ENCODE data around the gene SFMBT1.
"Not testable (repeated sequence)": the region's sequence is repeated elsewhere in the genome, so short reads cannot be mapped to it uniquely, and the experiment has no call there.

The SFMBT1 gene

GRCh38 chr3:53035825-53036619 lies 9.9 kb downstream of the SFMBT1 start:
- DNase-seq: no peak

DNA sequence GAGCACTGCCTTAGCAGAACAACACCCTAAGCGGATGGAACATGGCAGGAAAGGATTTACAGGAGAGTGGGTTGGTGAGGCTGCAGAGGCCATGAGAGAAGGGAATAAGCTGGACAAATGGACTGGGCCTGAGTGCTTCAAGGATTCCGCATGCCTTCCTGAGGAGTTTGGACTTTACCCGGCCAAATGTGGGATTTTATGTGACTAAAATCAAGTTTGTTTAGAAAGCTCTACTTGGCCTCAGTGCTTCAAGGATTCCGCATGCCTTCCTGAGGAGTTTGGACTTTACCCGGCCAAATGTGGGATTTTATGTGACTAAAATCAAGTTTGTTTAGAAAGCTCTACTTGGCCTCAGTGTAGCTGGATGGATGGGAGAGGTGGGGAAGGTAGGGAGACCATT lies 10.9 kb downstream of the SFMBT1 start:
- DNase-seq: not testable (repeated sequence)

DNA sequence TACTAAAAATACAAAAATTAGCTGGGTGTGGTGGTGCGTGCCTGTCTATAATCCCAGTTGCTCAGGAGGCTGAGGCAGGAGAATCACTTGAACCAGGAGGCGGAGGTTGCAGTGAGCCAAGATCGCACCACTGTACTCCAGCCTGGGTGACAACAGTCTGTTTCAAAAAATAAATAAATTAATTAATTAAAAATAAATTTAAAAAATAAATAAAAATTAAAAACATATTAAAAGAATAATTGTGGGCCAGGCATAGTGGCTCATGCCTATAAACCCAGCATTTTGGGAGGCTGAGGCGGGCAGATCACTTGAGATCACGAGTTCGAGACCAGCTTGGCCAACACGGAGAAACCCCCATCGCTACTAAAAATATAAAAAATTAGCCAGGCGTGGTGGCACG lies 11.5 kb downstream of the SFMBT1 start:
- not testable (repeated sequence) for DNase-seq

- DNase-seq: no peak
These were observed 13.3 kb downstream of the SFMBT1 start for GRCh38 chr3:53032609-53033008.

DNA sequence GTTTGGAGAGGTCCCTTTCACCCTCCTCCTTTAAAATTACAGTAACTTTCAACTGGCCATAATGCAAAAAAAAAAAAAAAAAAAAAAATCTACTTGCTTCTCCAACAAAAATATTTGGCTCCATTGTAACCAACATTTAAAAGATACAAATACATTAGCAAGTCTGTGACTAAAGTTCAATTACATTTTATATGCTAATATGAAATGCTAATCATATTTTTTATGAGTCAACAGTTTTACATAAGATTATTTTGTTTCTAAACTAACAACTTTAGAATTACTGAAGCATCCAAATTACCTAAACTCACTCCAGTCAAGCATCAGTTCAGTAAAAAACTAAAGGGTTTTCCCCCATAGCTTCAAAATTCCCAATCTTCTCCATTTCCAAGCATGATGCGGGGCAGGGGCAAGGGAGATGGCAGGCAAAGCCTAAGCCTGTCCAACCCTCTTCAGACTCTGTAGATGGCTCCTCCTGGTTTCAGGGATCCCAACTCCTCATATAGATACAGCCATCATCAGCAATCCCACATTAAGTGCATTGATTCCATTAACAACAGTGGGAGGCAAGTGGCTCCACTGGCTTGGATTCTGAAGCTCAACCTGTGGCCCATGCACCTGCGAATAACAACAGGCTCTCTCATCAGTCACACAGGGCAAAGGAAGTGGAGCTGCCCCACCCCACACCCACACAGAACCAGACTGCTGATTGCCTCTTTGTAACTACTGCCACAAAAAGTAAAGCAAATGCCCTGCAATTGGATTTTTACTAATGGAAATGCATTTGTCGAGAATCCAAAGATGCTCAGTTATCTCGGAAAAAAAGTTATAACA lies 15.0 kb downstream of the SFMBT1 start:
- DNase-seq: no peak

- DNase-seq: no peak
These were observed 17.2 kb downstream of the SFMBT1 start for GRCh38 chr3:53028641-53029040.

- no peak for DNase-seq
These were observed 18.5 kb downstream of the SFMBT1 start for GRCh38 chr3:53027254-53027844.

- DNase-seq: no peak
These were observed 19.3 kb downstream of the SFMBT1 start for GRCh38 chr3:53026382-53027162.

GRCh38 chr3:53024315-53024714 lies 21.6 kb downstream of the SFMBT1 start:
- no peak for DNase-seq

- DNase-seq: no peak
These were observed 22.6 kb downstream of the SFMBT1 start for GRCh38 chr3:53023072-53023823.

GRCh38 chr3:53022647-53023046 lies 23.2 kb downstream of the SFMBT1 start:
- DNase-seq: no peak

DNA sequence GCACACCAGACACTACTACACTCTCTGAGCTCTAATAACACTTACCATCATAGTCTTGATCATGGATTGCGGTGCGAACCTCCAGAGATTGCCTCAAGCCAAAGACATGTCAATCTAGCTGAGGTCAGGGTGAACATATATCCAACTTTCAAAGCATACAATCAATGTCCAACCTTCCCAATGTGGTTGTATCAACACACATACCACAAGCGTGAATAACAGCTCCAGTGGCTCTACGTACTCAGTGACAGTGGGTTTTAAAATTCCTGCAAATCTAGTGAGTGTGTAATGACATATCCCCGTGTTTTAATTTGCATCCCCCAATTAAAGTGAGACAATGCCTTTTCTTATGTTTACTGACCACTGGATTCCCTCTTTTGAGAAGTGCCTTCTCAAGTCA lies 29.6 kb downstream of the SFMBT1 start:
- DNase-seq: no peak

DNA sequence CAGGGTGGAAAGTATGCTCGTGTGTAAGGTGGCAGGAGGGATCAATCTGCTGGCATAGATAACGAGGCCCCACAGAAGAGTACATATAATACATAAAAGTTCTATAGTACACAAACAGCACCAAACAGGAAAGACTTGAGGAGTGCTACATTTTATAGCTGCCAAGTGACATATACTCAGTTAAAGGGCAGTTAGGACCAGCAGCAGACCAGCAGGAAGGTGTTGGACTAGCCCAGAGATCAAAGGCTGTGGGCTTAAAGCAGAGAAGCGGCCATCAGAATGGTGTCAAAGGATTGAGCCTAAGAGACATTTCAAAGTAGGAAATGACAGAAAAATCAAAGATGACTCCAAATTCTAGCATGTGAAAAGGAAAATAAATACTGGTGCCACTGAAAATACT lies 34.5 kb downstream of the SFMBT1 start:
- DNase-seq: no peak

GRCh38 chr3:53009826-53010539 lies 35.9 kb downstream of the SFMBT1 start:
- DNase-seq: no peak

DNA sequence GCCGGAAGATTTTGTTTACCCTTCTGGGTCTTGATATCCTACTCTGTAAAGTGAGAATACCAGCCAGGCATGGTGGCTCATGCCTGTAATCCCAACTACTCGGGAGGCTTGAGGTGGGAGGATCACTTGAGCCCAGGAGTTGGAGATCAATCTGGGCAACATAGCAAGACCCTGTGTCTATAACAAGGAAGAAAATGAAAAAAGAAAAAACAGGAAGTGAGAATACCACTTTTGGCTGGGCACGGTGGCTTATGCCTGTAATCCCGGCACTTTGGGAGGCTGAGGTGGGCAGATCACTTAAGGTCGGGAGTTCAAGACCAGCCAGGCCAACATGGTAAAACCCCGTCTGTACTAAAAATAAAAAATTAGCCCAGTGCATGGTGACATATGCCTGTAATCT lies 36.9 kb downstream of the SFMBT1 start:
- no peak for DNase-seq

GRCh38 chr3:53005854-53006513 lies 39.9 kb downstream of the SFMBT1 start:
- DNase-seq: no peak

DNA sequence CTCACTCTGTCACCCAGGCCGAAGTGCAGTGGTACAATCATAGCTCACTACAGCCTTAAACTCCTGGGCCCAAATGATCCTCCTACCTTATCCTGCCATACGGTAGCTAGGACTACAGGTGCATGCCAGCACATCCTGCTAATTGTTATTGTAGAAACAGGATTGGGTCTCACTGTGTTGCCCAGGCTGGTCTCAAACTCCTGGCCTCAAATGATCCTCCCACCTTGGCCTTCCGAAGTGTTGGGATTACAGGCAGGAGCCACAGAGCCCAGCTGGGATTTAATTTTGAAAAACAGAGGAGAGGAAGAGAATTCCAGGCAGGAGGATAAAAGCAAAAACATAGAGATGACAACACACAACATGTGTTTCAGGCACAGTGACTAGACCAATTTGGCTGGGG lies 40.5 kb downstream of the SFMBT1 start:
- no peak for DNase-seq

- no peak for DNase-seq
These were observed 42.6 kb downstream of the SFMBT1 start for GRCh38 chr3:53003320-53003719.

DNA sequence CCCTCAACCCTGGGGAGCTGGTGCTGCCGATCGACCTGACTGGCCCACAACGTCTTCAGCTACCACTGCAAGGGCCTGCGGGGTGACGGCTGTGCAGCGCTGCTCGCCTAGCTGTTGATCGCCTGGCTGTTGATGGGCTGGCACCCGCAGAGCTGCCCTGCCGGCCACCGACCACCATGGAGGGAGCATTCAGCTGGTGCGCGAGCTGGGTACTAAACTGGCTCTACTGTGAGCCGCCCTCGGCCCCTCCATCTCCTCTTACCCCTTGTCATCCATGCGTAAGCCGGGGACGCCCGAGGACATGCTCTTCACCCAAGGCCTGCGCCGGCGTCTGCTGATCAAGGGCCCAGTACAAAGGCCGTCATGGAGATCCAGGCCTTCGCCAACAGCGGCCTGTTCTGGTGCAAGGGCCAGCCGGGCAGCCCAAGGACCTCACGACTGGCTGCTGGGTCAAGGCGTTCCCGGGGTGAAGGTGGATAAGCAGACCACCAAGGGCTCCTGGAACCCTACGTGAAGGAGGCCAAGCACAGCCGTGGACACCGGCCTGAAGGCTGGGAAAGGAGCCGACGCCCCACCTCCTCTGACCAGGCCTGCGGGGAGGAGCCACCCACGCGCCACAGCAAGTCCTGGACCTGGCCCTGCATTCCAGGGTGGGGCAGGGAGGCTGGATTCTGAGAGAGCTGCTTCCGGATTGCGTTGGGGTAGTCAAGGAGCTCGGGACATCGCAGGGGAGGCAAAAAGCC lies 46.9 kb downstream of the SFMBT1 start:
- DNase-seq: no peak

DNA sequence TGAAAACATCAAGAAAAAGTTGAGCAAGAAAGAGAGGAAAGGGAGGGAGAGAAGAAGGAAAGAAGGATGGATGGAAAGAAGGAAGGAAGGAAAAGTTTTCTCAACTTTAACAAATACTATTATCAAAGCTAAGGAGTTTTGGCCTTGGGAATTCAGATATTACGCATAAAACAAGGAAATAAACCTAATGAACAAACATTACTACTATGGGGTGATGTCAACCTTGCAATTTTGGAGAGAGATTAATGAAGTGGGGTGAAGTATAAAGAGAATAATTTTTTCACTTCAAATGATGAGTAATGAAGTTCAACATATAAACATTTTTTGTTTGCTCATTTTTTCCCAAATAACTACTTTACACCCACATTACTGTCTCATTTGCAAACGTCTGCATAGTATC lies 55.2 kb downstream of the SFMBT1 start:
- DNase-seq: no peak
